ENCODE results near the gene FGF4.

GRCh38 chr11:69729252-69729651 is 45.9 kb downstream of the FGF4 start:
- TF ChIP-seq POLR2A (IDR thresholded peaks at IDR 0.05) (no peak), CTCF (IDR thresholded peaks at IDR 0.05) (no peak)

Data from heart left ventricle (tissue), 13 donors.